ENCODE results near the gene XPO4. TPM values are rescaled to one million over a fixed set of nuclear protein-coding genes. Genes with fewer than 3 reads are reported as not detected.
A peak's percentile ranks its signal among the peaks of the same experiment; 100 is the strongest.
"Not testable (repeated sequence)": the region's sequence is repeated elsewhere in the genome, so short reads cannot be mapped to it uniquely, and the experiment has no call there.

The XPO4 gene
- 20.8 TPM for polyA plus RNA-seq (2013, experiment 1 of 4)
- polyA plus RNA-seq (2013, experiment 2 of 4) = 22.5 TPM
- polyA plus RNA-seq (2013, experiment 3 of 4) = 14.5 TPM
- polyA plus RNA-seq (2013, experiment 4 of 4) = 16.3 TPM

- Histone ChIP-seq H3K36me3 (ENCODE audit: control insufficient read depth, insufficient read depth, low read length) (no peaks in the 10 kb centered on the region), H3K27ac (ENCODE audit: insufficient read depth, low read depth, low read length, poor library complexity, severe bottlenecking) (peak within 1 kb of the TSS; percentile 87), H3K27me3 (ENCODE audit: control insufficient read depth, insufficient read depth, low read length, poor library complexity, severe bottlenecking) (no peaks in the 10 kb centered on the region), H3K9me3 (ENCODE audit: control insufficient read depth, low read length) (no peaks in the 10 kb centered on the region), H3K4me1 (ENCODE audit: control insufficient read depth, insufficient read depth, low read length) (peaks cover 6% of the 10 kb centered on the region), H3K4me3 (ENCODE audit: insufficient read depth, low read depth, low read length) (peak within 1 kb of the TSS; percentile 100)
- WGBS, 2 experiments = 0% methylated on average over 81 of the region's 81 CpGs
Measured at GRCh38 chr13:20902438-20903163, at the start of gene XPO4. TSS of gene XPO4 (minus strand) at chr13:20902746. CDS start at chr13:20902738, 8 bp downstream.

GRCh38 chr13:20948001-20948400, 45.5 kb upstream of the XPO4 start:
- H3K27me3 ChIP-seq (ENCODE audit: control insufficient read depth, insufficient read depth, low read length, poor library complexity, severe bottlenecking) = peaks cover 22% of the 10 kb centered on the region
- H3K4me1 ChIP-seq (ENCODE audit: control insufficient read depth, insufficient read depth, low read length); H3K27ac ChIP-seq (ENCODE audit: insufficient read depth, low read depth, low read length, poor library complexity, severe bottlenecking); H3K9me3 ChIP-seq (ENCODE audit: control insufficient read depth, low read length); H3K36me3 ChIP-seq (ENCODE audit: control insufficient read depth, insufficient read depth, low read length); H3K4me3 ChIP-seq (ENCODE audit: insufficient read depth, low read depth, low read length): not testable (repeated sequence)
- WGBS, 2 experiments = 96 to 100% methylated on average over 3 of the region's 3 CpGs

- 16 to 18% methylated on average over 29 of the region's 29 CpGs for WGBS, 2 experiments
- H3K4me3 ChIP-seq (ENCODE audit: insufficient read depth, low read depth, low read length) = no peak overlapping the region
Measured at GRCh38 chr13:20945952-20946383, 43.4 kb upstream of the XPO4 start.

GRCh38 chr13:20942938-20943559, 40.5 kb upstream of the XPO4 start:
- WGBS, 2 experiments = 90 to 91% methylated on average over 22 of the region's 22 CpGs
- Histone ChIP-seq H3K9me3 (ENCODE audit: control insufficient read depth, low read length) (no peaks in the 10 kb centered on the region), H3K27ac (ENCODE audit: insufficient read depth, low read depth, low read length, poor library complexity, severe bottlenecking) (no peak overlapping the region), H3K36me3 (ENCODE audit: control insufficient read depth, insufficient read depth, low read length) (no peaks in the 10 kb centered on the region), H3K4me3 (ENCODE audit: insufficient read depth, low read depth, low read length) (no peak overlapping the region), H3K4me1 (ENCODE audit: control insufficient read depth, insufficient read depth, low read length) (no peaks in the 10 kb centered on the region), H3K27me3 (ENCODE audit: control insufficient read depth, insufficient read depth, low read length, poor library complexity, severe bottlenecking) (peaks cover 22% of the 10 kb centered on the region)

More at GRCh38 chr13:20945952-20946383, 43.4 kb upstream of the XPO4 start:
- H3K27ac ChIP-seq (ENCODE audit: insufficient read depth, low read depth, low read length, poor library complexity, severe bottlenecking) = no peak overlapping the region
- no peaks in the 10 kb centered on the region for H3K9me3 ChIP-seq (ENCODE audit: control insufficient read depth, low read length)
- no peaks in the 10 kb centered on the region for H3K4me1 ChIP-seq (ENCODE audit: control insufficient read depth, insufficient read depth, low read length)
- H3K36me3 ChIP-seq (ENCODE audit: control insufficient read depth, insufficient read depth, low read length) = no peaks in the 10 kb centered on the region
- H3K27me3 ChIP-seq (ENCODE audit: control insufficient read depth, insufficient read depth, low read length, poor library complexity, severe bottlenecking) = peaks cover 22% of the 10 kb centered on the region

- not testable (repeated sequence) for H3K27me3 ChIP-seq (ENCODE audit: control insufficient read depth, insufficient read depth, low read length, poor library complexity, severe bottlenecking); H3K4me1 ChIP-seq (ENCODE audit: control insufficient read depth, insufficient read depth, low read length); H3K9me3 ChIP-seq (ENCODE audit: control insufficient read depth, low read length); H3K27ac ChIP-seq (ENCODE audit: insufficient read depth, low read depth, low read length, poor library complexity, severe bottlenecking); H3K4me3 ChIP-seq (ENCODE audit: insufficient read depth, low read depth, low read length); H3K36me3 ChIP-seq (ENCODE audit: control insufficient read depth, insufficient read depth, low read length)
- 93 to 94% methylated on average over 9 of the region's 10 CpGs for WGBS, 2 experiments
Measured at GRCh38 chr13:20940511-20940910, 38.0 kb upstream of the XPO4 start.

GRCh38 chr13:20940083-20940482, 37.5 kb upstream of the XPO4 start:
- Histone ChIP-seq H3K9me3 (ENCODE audit: control insufficient read depth, low read length) (no peaks in the 10 kb centered on the region), H3K27me3 (ENCODE audit: control insufficient read depth, insufficient read depth, low read length, poor library complexity, severe bottlenecking) (peaks cover 2% of the 10 kb centered on the region), H3K4me3 (ENCODE audit: insufficient read depth, low read depth, low read length) (no peak overlapping the region), H3K36me3 (ENCODE audit: control insufficient read depth, insufficient read depth, low read length) (no peaks in the 10 kb centered on the region), H3K27ac (ENCODE audit: insufficient read depth, low read depth, low read length, poor library complexity, severe bottlenecking) (no peak overlapping the region), H3K4me1 (ENCODE audit: control insufficient read depth, insufficient read depth, low read length) (no peaks in the 10 kb centered on the region)
- 93 to 98% methylated on average over 2 of the region's 3 CpGs for WGBS, 2 experiments

- H3K27ac ChIP-seq (ENCODE audit: insufficient read depth, low read depth, low read length, poor library complexity, severe bottlenecking) = no peak overlapping the region
- 64 to 70% methylated on average over 4 of the region's 4 CpGs for WGBS, 2 experiments
- no peaks in the 10 kb centered on the region for H3K9me3 ChIP-seq (ENCODE audit: control insufficient read depth, low read length)
- no peak overlapping the region for H3K4me3 ChIP-seq (ENCODE audit: insufficient read depth, low read depth, low read length)
- no peaks in the 10 kb centered on the region for H3K36me3 ChIP-seq (ENCODE audit: control insufficient read depth, insufficient read depth, low read length)
- H3K27me3 ChIP-seq (ENCODE audit: control insufficient read depth, insufficient read depth, low read length, poor library complexity, severe bottlenecking) = no peaks in the 10 kb centered on the region
- H3K4me1 ChIP-seq (ENCODE audit: control insufficient read depth, insufficient read depth, low read length) = no peaks in the 10 kb centered on the region
Measured at GRCh38 chr13:20939662-20940061, 37.1 kb upstream of the XPO4 start.

GRCh38 chr13:20938302-20938701, 35.8 kb upstream of the XPO4 start:
- no peak overlapping the region for H3K4me3 ChIP-seq (ENCODE audit: insufficient read depth, low read depth, low read length)
- no peaks in the 10 kb centered on the region for H3K36me3 ChIP-seq (ENCODE audit: control insufficient read depth, insufficient read depth, low read length)
- 84% methylated on average over 6 of the region's 6 CpGs for WGBS, 2 experiments
- no peaks in the 10 kb centered on the region for H3K9me3 ChIP-seq (ENCODE audit: control insufficient read depth, low read length)
- H3K27me3 ChIP-seq (ENCODE audit: control insufficient read depth, insufficient read depth, low read length, poor library complexity, severe bottlenecking) = no peaks in the 10 kb centered on the region
- H3K4me1 ChIP-seq (ENCODE audit: control insufficient read depth, insufficient read depth, low read length) = no peaks in the 10 kb centered on the region
- H3K27ac ChIP-seq (ENCODE audit: insufficient read depth, low read depth, low read length, poor library complexity, severe bottlenecking) = no peak overlapping the region

GRCh38 chr13:20927596-20928257, 25.2 kb upstream of the XPO4 start:
- Histone ChIP-seq H3K27ac (ENCODE audit: insufficient read depth, low read depth, low read length, poor library complexity, severe bottlenecking) (no peak overlapping the region), H3K4me1 (ENCODE audit: control insufficient read depth, insufficient read depth, low read length) (no peaks in the 10 kb centered on the region), H3K4me3 (ENCODE audit: insufficient read depth, low read depth, low read length) (no peak overlapping the region), H3K9me3 (ENCODE audit: control insufficient read depth, low read length) (no peaks in the 10 kb centered on the region), H3K27me3 (ENCODE audit: control insufficient read depth, insufficient read depth, low read length, poor library complexity, severe bottlenecking) (no peaks in the 10 kb centered on the region), H3K36me3 (ENCODE audit: control insufficient read depth, insufficient read depth, low read length) (no peaks in the 10 kb centered on the region)
- 89 to 90% methylated on average over 2 to 3 of the region's 4 CpGs for WGBS, 2 experiments

GRCh38 chr13:20925395-20925790, 22.8 kb upstream of the XPO4 start:
- not testable (repeated sequence) for H3K4me3 ChIP-seq (ENCODE audit: insufficient read depth, low read depth, low read length); H3K27ac ChIP-seq (ENCODE audit: insufficient read depth, low read depth, low read length, poor library complexity, severe bottlenecking); H3K36me3 ChIP-seq (ENCODE audit: control insufficient read depth, insufficient read depth, low read length); H3K4me1 ChIP-seq (ENCODE audit: control insufficient read depth, insufficient read depth, low read length); H3K27me3 ChIP-seq (ENCODE audit: control insufficient read depth, insufficient read depth, low read length, poor library complexity, severe bottlenecking); H3K9me3 ChIP-seq (ENCODE audit: control insufficient read depth, low read length)
- WGBS, 2 experiments = 83 to 84% methylated on average over 13 of the region's 13 CpGs
